Limb (tissue), 2 donors: ENCODE measurements around the gene KCNMB2.
"Not testable (repeated sequence)": the region's sequence is repeated elsewhere in the genome, so short reads cannot be mapped to it uniquely, and the experiment has no call there.

ENCODE experiments used
- DNase-seq, 2 donors: peaks; one replicate each; pipeline ENCODE4 v3.0.0-alpha.2; 2016; ENCODE audit errors: extremely low spot score in 2 of 2

Gene KCNMB2

GRCh38 chr3:178699810-178700209, 163.6 kb downstream of the KCNMB2 start:
- DNase-seq, result no peak

- DNase-seq, result no peak
Observed at GRCh38 chr3:178703268-178703975, 167.2 kb downstream of the KCNMB2 start.

GRCh38 chr3:178705925-178706324, 169.7 kb downstream of the KCNMB2 start:
- DNase-seq, result no peak

GRCh38 chr3:178706411-178706810, 170.2 kb downstream of the KCNMB2 start:
- no peak for DNase-seq

GRCh38 chr3:178707311-178708031, 171.2 kb downstream of the KCNMB2 start:
- DNase-seq, result no peak

GRCh38 chr3:178709051-178709450, 172.8 kb downstream of the KCNMB2 start:
- DNase-seq, result peak; percentile 47 to 84

GRCh38 chr3:178711753-178712152, 175.5 kb downstream of the KCNMB2 start:
- no peak for DNase-seq

- DNase-seq, result no peak
Observed at GRCh38 chr3:178712247-178712646, 176.0 kb downstream of the KCNMB2 start.

GRCh38 chr3:178714925-178715832, 178.9 kb downstream of the KCNMB2 start:
- peak in 1 of 2 donors; percentile 64 for DNase-seq

GRCh38 chr3:178718995-178719635, 182.9 kb downstream of the KCNMB2 start:
- DNase-seq, result no peak

GRCh38 chr3:178732824-178733223, 196.6 kb downstream of the KCNMB2 start:
- DNase-seq, result no peak

GRCh38 chr3:178735032-178735674, 198.9 kb downstream of the KCNMB2 start:
- DNase-seq, result no peak

- no peak for DNase-seq
Observed at GRCh38 chr3:178736300-178736699, 200.1 kb downstream of the KCNMB2 start.

GRCh38 chr3:178739720-178740119, 203.5 kb downstream of the KCNMB2 start:
- DNase-seq, result no peak

- no peak for DNase-seq
Observed at GRCh38 chr3:178741020-178741419, 204.8 kb downstream of the KCNMB2 start.

- no peak for DNase-seq
Observed at GRCh38 chr3:178743297-178743696, 207.1 kb downstream of the KCNMB2 start.

GRCh38 chr3:178745861-178746655, 209.8 kb downstream of the KCNMB2 start:
- DNase-seq, result not testable (repeated sequence)

- no peak for DNase-seq
Observed at GRCh38 chr3:178748874-178749273, 212.6 kb downstream of the KCNMB2 start.

GRCh38 chr3:178749471-178749870, 213.2 kb downstream of the KCNMB2 start:
- DNase-seq, result no peak

GRCh38 chr3:178750639-178751300, 214.5 kb downstream of the KCNMB2 start:
- DNase-seq, result no peak
